B cell (primary cell): ENCODE data around the gene SNTB2. TPM values are rescaled to one million over a fixed set of nuclear protein-coding genes. Genes with fewer than 3 reads are reported as not detected.

ENCODE experiments used
- ATAC-seq: fragments of 200-7000 bp; cut with Tn5 transposase; one replicate; pipeline ENCODE4 v1.10.0; 2021; ENCODE audit warnings: low read depth, mild to moderate bottlenecking, moderate number of reproducible peaks, moderate library complexity
- CTCF ChIA-PET: fragments of 350-600 bp; sonication (Branson Sonifier 250); formaldehyde crosslinking; loops from one replicate; lab custom pipeline; 2021; ENCODE audit warnings: antibody characterized with exemption, inconsistent platforms; lab: Charles Lee
- POLR2A ChIA-PET: fragments of 350-600 bp; sonication (Branson Sonifier 250); formaldehyde crosslinking; loops from one replicate; lab custom pipeline; 2021; ENCODE audit warnings: antibody characterized with exemption; lab: Charles Lee
- DNase-seq: peaks from one replicate; pipeline ENCODE4 v3.0.0; 2013
- H2AFZ ChIP-seq: 2 replicates; pipeline ENCODE4 v1.6.1; 2012; ENCODE audit warnings: mild to moderate bottlenecking, low read depth, low read length; ENCODE audit not compliant: insufficient read depth, poor library complexity, severe bottlenecking
- H3K27ac ChIP-seq, 2 donors: 1 replicate in 1 of 2; 2 replicates in 1 of 2; pipeline ENCODE4 v1.5.1; 2012 to 2013; ENCODE audit warnings: low read length in 2 of 2, mild to moderate bottlenecking in 2 of 2, moderate library complexity in 1 of 2
- H3K27me3 ChIP-seq, 4 experiments: fragments of 200-600 bp in 1 of 4; sonication (generic) in 1 of 4; replicated peaks in 1 of 4; 1 replicate in 2 of 4; 2 replicates in 2 of 4; pipeline versions ENCODE4 v1.6.1 to v1.7.0; 2013 to 2016; ENCODE audit warnings: low read length in 3 of 4, mild to moderate bottlenecking in 2 of 4, mixed read lengths in 1 of 4, moderate library complexity in 1 of 4; ENCODE audit not compliant: insufficient read depth in 4 of 4, control insufficient read depth in 3 of 4; ENCODE audit errors: control extremely low read depth in 1 of 4
- H3K36me3 ChIP-seq, 2 experiments: replicated peaks in 1 of 2; 1 replicate in 1 of 2; 2 replicates in 1 of 2; pipeline versions ENCODE4 v1.6.1 to v1.7.1; 2013; ENCODE audit warnings: low read length in 1 of 2; ENCODE audit not compliant: insufficient read depth in 2 of 2, control insufficient read depth in 1 of 2; ENCODE audit errors: control extremely low read depth in 1 of 2, extremely low read depth in 1 of 2
- H3K4me1 ChIP-seq, 2 donors: fragments of 200-600 bp in 1 of 2; sonication (generic) in 1 of 2; 1 replicate in 1 of 2; 2 replicates in 1 of 2; pipeline versions ENCODE4 v1.5.1 to v1.6.1; 2013 to 2017; ENCODE audit warnings: low read length in 2 of 2; ENCODE audit not compliant: control insufficient read depth in 2 of 2, insufficient read depth in 2 of 2
- H3K4me2 ChIP-seq: replicated peaks from 2 replicates; pipeline ENCODE3; 2012; ENCODE audit warnings: mild to moderate bottlenecking, low read depth, low read length; ENCODE audit not compliant: poor library complexity, severe bottlenecking
- H3K4me3 ChIP-seq, 5 experiments: fragments of 200-600 bp in 1 of 5; sonication (generic) in 1 of 5; 1 replicate in 3 of 5; 2 replicates in 2 of 5; pipeline versions ENCODE4 v1.5.1 to v1.7.0; 2011 to 2016; ENCODE audit warnings: low read length in 4 of 5, mild to moderate bottlenecking in 4 of 5, low read depth in 2 of 5, control low read depth in 1 of 5, moderate library complexity in 1 of 5; ENCODE audit not compliant: insufficient read depth in 1 of 5; ENCODE audit errors: control extremely low read depth in 1 of 5, extremely low read depth in 1 of 5
- H3K79me2 ChIP-seq: fragments of 200-600 bp; sonication (generic); one replicate; pipeline ENCODE4 v1.6.0; 2016; ENCODE audit warnings: low read length; ENCODE audit not compliant: control insufficient read depth, insufficient read depth
- H3K9ac ChIP-seq: fragments of 200-600 bp; sonication (generic); 2 replicates; pipeline ENCODE4 v1.6.1; 2017; ENCODE audit warnings: mild to moderate bottlenecking, low read length, moderate library complexity
- H3K9me3 ChIP-seq, 3 donors: one replicate each; pipeline versions ENCODE4 v1.6.1 to v1.7.1; 2013; ENCODE audit warnings: low read length in 2 of 3; ENCODE audit not compliant: control insufficient read depth in 2 of 3, insufficient read depth in 1 of 3; ENCODE audit errors: control extremely low read depth in 1 of 3
- H4K20me1 ChIP-seq: 2 replicates; pipeline ENCODE4 v1.6.0; 2012; ENCODE audit warnings: mild to moderate bottlenecking, low read length; ENCODE audit not compliant: insufficient read depth, control insufficient read depth, poor library complexity, severe bottlenecking
- H3K27ac Mint-ChIP-seq: one replicate; pipeline ENCODE4 v1.8.0; 2021; ENCODE audit warnings: mixed read lengths
- H3K27me3 Mint-ChIP-seq: one replicate; pipeline ENCODE4 v1.8.0; 2021; ENCODE audit warnings: mixed read lengths
- H3K4me1 Mint-ChIP-seq: one replicate; pipeline ENCODE4 v1.8.0; 2021; ENCODE audit warnings: mixed read lengths
- H3K4me3 Mint-ChIP-seq: one replicate; pipeline ENCODE4 v1.8.0; 2021; ENCODE audit warnings: mixed read lengths
- H3K9me3 Mint-ChIP-seq: one replicate; pipeline ENCODE4 v1.8.0; 2022; ENCODE audit warnings: mixed read lengths; ENCODE audit not compliant: insufficient read depth
- EZH2 ChIP-seq: IDR thresholded peaks from 2 replicates; pipeline ENCODE4 v1.6.1; 2012; ENCODE audit warnings: borderline replicate concordance, low read depth, mild to moderate bottlenecking, moderate library complexity, low read length; ENCODE audit not compliant: insufficient read depth, poor library complexity, severe bottlenecking
- WGBS: methylation state at CpG from one replicate; pipeline ENCODE4 v1.1.5; 2013; ENCODE audit warnings: missing lambda C conversion rate; ENCODE audit not compliant: insufficient coverage; 5-methylcytosine and 5-hydroxymethylcytosine counted together
- intact Hi-C: fragments of 100-400 bp; cut with micrococcal nuclease; formaldehyde crosslinking; loops from one replicate; pipeline ENCODE4 v1.10.0; 2022
- polyA plus RNA-seq: library from polyadenylated mRNA; depleted of rRNA; stranded (reverse); fragments of >200 nt; gene quantifications from 2 replicates; pipeline ENCODE4 v1.2.3, GENCODE V29; 2012
- total RNA-seq, 2 donors: library from RNA; stranded (reverse); fragments of 120-200 nt in 1 of 2; gene quantifications; 1 replicate in 1 of 2; 2 replicates in 1 of 2; pipeline versions ENCODE4 v1.2.3 to v1.2.4, GENCODE V29; 2013 to 2022
- TF ChIP-seq, protein P1 (sequence below): fragments of 200-600 bp; IDR thresholded peaks from one replicate; pipeline ENCODE4 v1.8.0; 2022; ENCODE audit warnings: antibody characterized with exemption, mild to moderate bottlenecking

The SNTB2 gene
- total and polyA plus RNA-seq, 2 donors (not counting 1 experiment from before 2014, with no cell fraction given): 3.8 to 16.2 TPM

DNA sequence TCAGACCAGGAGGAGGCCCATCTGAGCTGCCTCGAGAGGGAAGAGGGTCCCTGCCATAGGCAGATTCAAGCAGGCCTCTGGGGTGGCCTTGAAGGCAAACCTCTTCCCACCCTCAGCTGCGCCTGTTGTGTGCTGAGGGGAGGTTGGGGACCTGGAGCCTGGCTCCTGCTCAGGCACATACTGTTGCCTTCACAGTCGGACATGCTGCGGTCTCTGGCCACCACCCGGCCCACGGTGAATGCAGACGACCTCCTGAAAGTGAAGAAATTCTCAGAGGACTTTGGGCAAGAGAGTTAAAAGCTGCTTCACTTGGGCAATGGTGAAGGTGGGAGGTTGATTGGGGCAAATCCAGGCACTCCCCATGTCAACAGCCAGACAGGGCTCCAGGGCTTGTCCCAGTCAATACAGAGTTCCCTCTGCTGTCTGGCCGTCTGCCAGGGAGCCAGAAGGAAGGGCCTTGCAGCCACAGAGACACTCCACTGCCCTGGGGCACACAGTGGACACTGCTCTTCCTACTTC, 137.1 kb downstream of the SNTB2 start:
- H3K4me3 ChIP-seq: no peak overlapping the region
- H3K36me3 ChIP-seq: peaks cover 1 to 74% of the 10 kb centered on the region in 2 experiments
- H3K4me1 ChIP-seq: peaks cover 8 to 17% of the 10 kb centered on the region in 2 donors
- intact Hi-C loops: no loop called here
- H3K27me3 ChIP-seq: no peaks in the 10 kb centered on the region
- H3K9ac ChIP-seq: no peak overlapping the region
- no peak overlapping the region for H3K27ac Mint-ChIP-seq
- peaks cover 72% of the 10 kb centered on the region for H3K79me2 ChIP-seq
- no peak overlapping the region for H3K27ac ChIP-seq
- H3K4me3 Mint-ChIP-seq: no peak overlapping the region
- TF ChIP-seq, protein P1, sequence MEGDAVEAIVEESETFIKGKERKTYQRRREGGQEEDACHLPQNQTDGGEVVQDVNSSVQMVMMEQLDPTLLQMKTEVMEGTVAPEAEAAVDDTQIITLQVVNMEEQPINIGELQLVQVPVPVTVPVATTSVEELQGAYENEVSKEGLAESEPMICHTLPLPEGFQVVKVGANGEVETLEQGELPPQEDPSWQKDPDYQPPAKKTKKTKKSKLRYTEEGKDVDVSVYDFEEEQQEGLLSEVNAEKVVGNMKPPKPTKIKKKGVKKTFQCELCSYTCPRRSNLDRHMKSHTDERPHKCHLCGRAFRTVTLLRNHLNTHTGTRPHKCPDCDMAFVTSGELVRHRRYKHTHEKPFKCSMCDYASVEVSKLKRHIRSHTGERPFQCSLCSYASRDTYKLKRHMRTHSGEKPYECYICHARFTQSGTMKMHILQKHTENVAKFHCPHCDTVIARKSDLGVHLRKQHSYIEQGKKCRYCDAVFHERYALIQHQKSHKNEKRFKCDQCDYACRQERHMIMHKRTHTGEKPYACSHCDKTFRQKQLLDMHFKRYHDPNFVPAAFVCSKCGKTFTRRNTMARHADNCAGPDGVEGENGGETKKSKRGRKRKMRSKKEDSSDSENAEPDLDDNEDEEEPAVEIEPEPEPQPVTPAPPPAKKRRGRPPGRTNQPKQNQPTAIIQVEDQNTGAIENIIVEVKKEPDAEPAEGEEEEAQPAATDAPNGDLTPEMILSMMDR: no peak
- no peak for TF ChIP-seq EZH2
- no peaks in the 10 kb centered on the region for H3K9me3 Mint-ChIP-seq
- ChIA-PET CTCF (interaction anchor here (0.9 kb wide), 1 partner anchor 13 kb away, joined by 3 read pairs; no protein-coding TSS in a partner anchor), POLR2A (no interaction called here)
- no peak overlapping the region for H3K4me2 ChIP-seq
- no peak overlapping the region for H2AFZ ChIP-seq
- 90% methylated on average over 7 of the region's 8 CpGs for WGBS
- DNase-seq (no peak), ATAC-seq (no peak)
- H4K20me1 ChIP-seq: peaks cover 73% of the 10 kb centered on the region
- no peaks in the 10 kb centered on the region for H3K9me3 ChIP-seq
- H3K27me3 Mint-ChIP-seq: no peaks in the 10 kb centered on the region
- H3K4me1 Mint-ChIP-seq: peaks cover 29% of the 10 kb centered on the region

DNA sequence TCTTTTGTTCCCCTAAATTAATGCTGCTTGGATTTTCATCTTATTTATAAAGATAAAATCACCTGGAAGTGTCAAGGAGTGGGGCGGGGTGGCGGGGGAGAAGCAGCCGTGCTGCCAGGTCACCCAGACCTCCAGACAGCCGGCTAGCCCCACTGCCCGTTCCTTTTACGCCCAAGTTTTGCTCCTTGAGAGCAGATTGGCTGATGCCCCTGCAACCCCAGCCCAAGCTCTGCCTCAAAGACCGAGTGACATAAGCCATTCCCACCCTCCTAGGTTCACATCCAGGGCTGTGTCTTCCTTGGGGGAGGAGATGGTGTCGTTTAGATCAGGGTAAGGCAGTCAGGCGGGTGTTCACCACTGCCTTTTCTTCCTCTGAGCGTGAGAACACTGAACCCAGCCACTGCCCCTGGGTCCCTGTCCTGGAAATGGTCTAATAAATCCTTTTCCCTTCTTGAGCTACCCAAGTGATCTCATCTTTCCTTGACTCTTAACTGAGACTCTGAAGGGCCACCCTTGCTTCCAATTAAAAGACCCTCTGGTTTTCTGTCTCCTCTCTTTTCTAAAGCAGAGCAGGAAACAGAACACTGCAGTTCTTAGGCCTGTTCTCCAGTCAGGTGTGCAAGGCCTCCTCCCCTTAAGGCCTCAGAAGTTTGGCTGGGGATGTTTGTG, 137.8 kb downstream of the SNTB2 start:
- 95% methylated on average over 7 of the region's 10 CpGs for WGBS
- Histone ChIP-seq H3K9me3 (no peaks in the 10 kb centered on the region), H3K79me2 (peaks cover 72% of the 10 kb centered on the region), H3K36me3 (peaks cover 1 to 68% of the 10 kb centered on the region in 2 experiments), H3K4me2 (no peak overlapping the region), H2AFZ (no peak overlapping the region), H3K4me1 (peaks cover 14 to 24% of the 10 kb centered on the region in 2 donors), H3K4me3 (no peak overlapping the region), H3K27ac (no peak overlapping the region), H4K20me1 (peaks cover 75% of the 10 kb centered on the region), H3K9ac (no peak overlapping the region), H3K27me3 (no peaks in the 10 kb centered on the region)
- TF ChIP-seq, protein P1: no peak
- TF ChIP-seq EZH2: no peak
- ChIA-PET CTCF (interaction anchor here (0.9 kb wide), 1 partner anchor 13 kb away, joined by 3 read pairs; no protein-coding TSS in a partner anchor), POLR2A (no interaction called here)
- DNase-seq (no peak), ATAC-seq (no peak)
- H3K9me3 Mint-ChIP-seq: no peaks in the 10 kb centered on the region
- intact Hi-C loops: no loop called here
- H3K4me3 Mint-ChIP-seq: no peak overlapping the region
- H3K4me1 Mint-ChIP-seq: peaks cover 35% of the 10 kb centered on the region
- no peak overlapping the region for H3K27ac Mint-ChIP-seq
- H3K27me3 Mint-ChIP-seq: no peaks in the 10 kb centered on the region
